Endothelial cell of umbilical vein (primary cell): ENCODE data around the gene TNFAIP1. TPM values are rescaled to one million over a fixed set of nuclear protein-coding genes. Genes with fewer than 3 reads are reported as not detected.

Experiments
- BruUV-seq: library from RNA; stranded (reverse); fragments of 400-500 nt; replicated peaks from 2 replicates; lab custom pipeline; 2021; lab: Mats Ljungman, UMichigan
- CTCF ChIA-PET: fragments of 300-600, 350-600 bp; sonication (Branson Sonifier 250); formaldehyde crosslinking; loops from one replicate; lab custom pipeline; 2021; ENCODE audit warnings: antibody characterized with exemption, inconsistent platforms; lab: Charles Lee
- POLR2A ChIA-PET: fragments of 300-600, 350-600 bp; sonication (Branson Sonifier 250); formaldehyde crosslinking; loops from one replicate; lab custom pipeline; 2021; ENCODE audit warnings: antibody characterized with exemption, inconsistent platforms; lab: Charles Lee
- DNase-seq: peaks from one replicate; pipeline ENCODE4 v3.0.0-alpha.2; 2011; ENCODE audit warnings: low read depth, low spot score
- FAIRE-seq: peaks from 2 replicates; lab custom pipeline; 2011; peaks lifted over from hg19 to GRCh38; lab: Jason Lieb, UNC
- H2AFZ ChIP-seq: 2 replicates; pipeline ENCODE4 v1.6.0; 2012; ENCODE audit warnings: low read depth, low read length, control low read depth, inconsistent platforms
- H3K27ac ChIP-seq: 2 replicates; pipeline ENCODE4 v1.5.1; 2011; ENCODE audit warnings: low read depth, mild to moderate bottlenecking, control low read depth, low read length, moderate library complexity; ENCODE audit not compliant: insufficient read depth
- H3K27me3 ChIP-seq, 2 experiments: 2 replicates each; pipeline versions ENCODE4 v1.6.0 to v1.6.1; 2011; ENCODE audit warnings: low read length in 2 of 2, mixed read lengths in 1 of 2; ENCODE audit not compliant: control insufficient read depth in 2 of 2, insufficient read depth in 2 of 2
- H3K36me3 ChIP-seq, 2 experiments: 2 replicates in 1 of 2; 3 replicates in 1 of 2; pipeline ENCODE4 v1.5.1; 2011; ENCODE audit warnings: low read length in 2 of 2, mild to moderate bottlenecking in 1 of 2, moderate library complexity in 1 of 2; ENCODE audit not compliant: control insufficient read depth in 2 of 2, insufficient read depth in 2 of 2; ENCODE audit errors: extremely low read depth in 1 of 2
- H3K4me1 ChIP-seq: 3 replicates; pipeline ENCODE4 v1.5.1; 2011; ENCODE audit warnings: mild to moderate bottlenecking, low read length; ENCODE audit not compliant: control insufficient read depth, insufficient read depth; ENCODE audit errors: extremely low read depth
- H3K4me2 ChIP-seq: 2 replicates; pipeline ENCODE4 v1.6.1; 2011; ENCODE audit warnings: low read length, control low read depth, mixed read lengths; ENCODE audit not compliant: insufficient read depth
- H3K4me3 ChIP-seq, 3 experiments: fragments of 200-600 bp in 1 of 3; sonication (generic), shearing (Covaris generic) in 1 of 3; replicated peaks in 1 of 3; 2 replicates each; pipeline ENCODE4 v1.5.1; 2011 to 2016; ENCODE audit warnings: control low read depth in 3 of 3, low read length in 3 of 3, mild to moderate bottlenecking in 2 of 3, inconsistent platforms in 1 of 3, low read depth in 1 of 3, moderate library complexity in 1 of 3; ENCODE audit not compliant: insufficient read depth in 1 of 3
- H3K79me2 ChIP-seq: 2 replicates; pipeline ENCODE4 v1.6.0; 2012; ENCODE audit warnings: low read length, inconsistent platforms; ENCODE audit not compliant: control insufficient read depth, insufficient read depth
- H3K9ac ChIP-seq: replicated peaks from 2 replicates; pipeline ENCODE3; 2011; ENCODE audit warnings: low read length, control low read depth; ENCODE audit not compliant: insufficient read depth; ENCODE audit errors: extremely low read depth
- H3K9me1 ChIP-seq: replicated peaks from 3 replicates; pipeline ENCODE4 v1.6.0; 2011; ENCODE audit warnings: mild to moderate bottlenecking, low read length; ENCODE audit not compliant: control insufficient read depth, insufficient read depth; ENCODE audit errors: extremely low read depth
- H3K9me3 ChIP-seq: replicated peaks from 2 replicates; pipeline ENCODE4 v1.5.1; 2012; ENCODE audit warnings: low read length, inconsistent platforms; ENCODE audit not compliant: control insufficient read depth, insufficient read depth
- H4K20me1 ChIP-seq: replicated peaks from 2 replicates; pipeline ENCODE3; 2011; ENCODE audit warnings: mild to moderate bottlenecking, low read length; ENCODE audit not compliant: control insufficient read depth, insufficient read depth; ENCODE audit errors: extremely low read depth
- CTCF ChIP-seq, 2 donors: IDR thresholded peaks; 1 replicate in 1 of 2; 2 replicates in 1 of 2; pipeline ENCODE4 v1.5.1; 2011; ENCODE audit warnings: low read length in 2 of 2, mild to moderate bottlenecking in 2 of 2, moderate library complexity in 2 of 2, control low read depth in 1 of 2, inconsistent platforms in 1 of 2, low read depth in 1 of 2; ENCODE audit not compliant: insufficient read depth in 1 of 2; ENCODE audit errors: extremely low read depth in 1 of 2
- EZH2 ChIP-seq: IDR thresholded peaks from 2 replicates; pipeline ENCODE4 v1.6.1; 2012; ENCODE audit warnings: borderline replicate concordance, low read depth, mild to moderate bottlenecking, moderate library complexity, low read length, inconsistent platforms; ENCODE audit not compliant: severe bottlenecking
- FOS ChIP-seq: IDR thresholded peaks from 2 replicates; pipeline ENCODE4 v1.6.1; 2011; ENCODE audit warnings: mild to moderate bottlenecking, low read length, moderate library complexity, borderline replicate concordance; ENCODE audit not compliant: insufficient read depth
- GATA2 ChIP-seq: IDR thresholded peaks from 2 replicates; pipeline ENCODE4 v1.7.0; 2011; ENCODE audit warnings: low read depth, mild to moderate bottlenecking, moderate library complexity, mixed read lengths, low read length; ENCODE audit not compliant: insufficient read length, insufficient read depth
- JUN ChIP-seq: IDR thresholded peaks from 2 replicates; pipeline ENCODE4 v1.6.1; 2011; ENCODE audit warnings: borderline replicate concordance, low read depth; ENCODE audit not compliant: insufficient read length, insufficient read depth
- MAX ChIP-seq: IDR thresholded peaks from 2 replicates; pipeline ENCODE4 v1.6.1; 2011; ENCODE audit not compliant: insufficient read depth, insufficient read length
- MYC ChIP-seq: IDR thresholded peaks from one replicate; pipeline ENCODE4 v1.6.1; 2011; ENCODE audit warnings: mild to moderate bottlenecking, low read depth, low read length
- POLR2A ChIP-seq: IDR thresholded peaks from 2 replicates; pipeline ENCODE4 v1.6.1; 2012; ENCODE audit warnings: low read depth, mild to moderate bottlenecking, control low read depth, low read length
- POLR2AphosphoS5 ChIP-seq: IDR thresholded peaks from 2 replicates; pipeline ENCODE4 v1.6.1; 2012; ENCODE audit warnings: low read depth, mild to moderate bottlenecking, control low read depth, low read length, moderate library complexity; ENCODE audit not compliant: insufficient read depth
- dilution Hi-C: fragments of 300-500 bp; cut with MboI; formaldehyde crosslinking; loops from one replicate; pipeline ENCODE4 v1.15.0; 2019; ENCODE audit warnings: low sequenced_read_pairs; ENCODE audit not compliant: extremely low pct_ligation_motif_present
- intact Hi-C: fragments of 100-400 bp; cut with micrococcal nuclease; formaldehyde crosslinking; loops from one replicate; pipeline ENCODE4 v1.10.0; 2022
- polyA plus RNA-seq, 4 experiments: library from polyadenylated mRNA; depleted of rRNA in 3 of 4; stranded (reverse) in 3 of 4; unstranded in 1 of 4; fragments of >200 nt; gene quantifications; 2 replicates each; pipeline versions ENCODE4 v1.2.1 to v1.2.3, GENCODE V29; 2011 to 2012; ENCODE audit warnings: missing spikeins in 1 of 4
- total RNA-seq: library from RNA; stranded (reverse); gene quantifications from 2 replicates; pipeline ENCODE4 v1.2.3, GENCODE V29; 2021

Gene TNFAIP1
- total and polyA plus RNA-seq, 2 donors (not counting 3 experiments of a cell fraction or from before 2014, with no cell fraction given) = 85.7 to 89.6 TPM

- TF ChIP-seq MAX (no peak), GATA2 (no peak), EZH2 (no peak), FOS (no peak), POLR2A (no peak), MYC (no peak), POLR2AphosphoS5 (no peak), CTCF (IDR thresholded peaks at IDR 0.05; ENCODE audit: extremely low read depth in 1 of 2, insufficient read depth in 1 of 2, low read depth in 1 of 2, low read length in 2 of 2) (no peak), JUN (no peak)
- Histone ChIP-seq H3K4me1 (peaks cover 3% of the 10 kb centered on the region), H3K36me3 (peaks cover 0 to 2% of the 10 kb centered on the region in 2 experiments), H3K4me2 (no peak overlapping the region), H3K27me3 (peaks cover 4 to 12% of the 10 kb centered on the region in 2 experiments), H4K20me1 (no peaks in the 10 kb centered on the region), H3K4me3 (no peak overlapping the region), H2AFZ (no peak overlapping the region), H3K79me2 (no peaks in the 10 kb centered on the region), H3K27ac (no peak overlapping the region), H3K9me1 (no peaks in the 10 kb centered on the region), H3K9ac (no peak overlapping the region), H3K9me3 (no peaks in the 10 kb centered on the region)
- FAIRE-seq = no peak
- BruUV-seq = no TSS peak
- ChIA-PET CTCF (interaction anchor here (1.5 kb wide), 1 partner anchor 28 kb away, joined by 7 read pairs; no protein-coding TSS in a partner anchor), POLR2A (interaction anchor here (0.6 kb wide), 1 partner anchor 8 kb away, joined by 3 read pairs; no protein-coding TSS in a partner anchor)
- no peak for DNase-seq
- dilution Hi-C loops = no loop called here
- intact Hi-C loops = no loop called here
These were observed 52.5 kb downstream of the TNFAIP1 start for GRCh38 chr17:28388106-28388505.
